Adrenal gland (tissue), 12 donors: ENCODE data around the gene ARPC5L. TPM values are rescaled to one million over a fixed set of nuclear protein-coding genes. Genes with fewer than 3 reads are reported as not detected.

ENCODE experiments used
- DNase-seq, 7 donors: peaks; one replicate each; pipeline ENCODE4 v3.0.0-alpha.2; 2019 to 2020
- H3K27ac ChIP-seq, 5 donors: fragments of 200-600 bp; sonication (generic) in 4 of 5; 1 replicate in 3 of 5; 2 replicates in 2 of 5; pipeline versions ENCODE4 v1.5.1 to v1.8.0; 2016 to 2020; ENCODE audit warnings: mild to moderate bottlenecking in 1 of 5
- H3K27me3 ChIP-seq: fragments of 200-600 bp; 2 replicates; pipeline ENCODE4 v1.8.0; 2021
- H3K36me3 ChIP-seq, 2 donors: fragments of 200-600 bp; replicated peaks in 1 of 2; 1 replicate in 1 of 2; 2 replicates in 1 of 2; pipeline versions ENCODE4 v1.5.1 to v1.8.0; 2018 to 2022
- H3K4me1 ChIP-seq, 2 donors: fragments of 200-600 bp; replicated peaks in 1 of 2; 1 replicate in 1 of 2; 2 replicates in 1 of 2; pipeline versions ENCODE4 v1.5.1 to v1.8.0; 2018 to 2021
- H3K4me3 ChIP-seq, 4 donors: fragments of 200-600 bp; sonication (generic) in 3 of 4; one replicate each; pipeline ENCODE4 v1.5.1; 2016 to 2018
- H3K9me3 ChIP-seq, 3 donors: fragments of 200-600 bp; sonication (generic) in 1 of 3; replicated peaks in 1 of 3; 1 replicate in 2 of 3; 2 replicates in 1 of 3; pipeline versions ENCODE4 v1.5.1 to v1.8.0; 2016 to 2021
- CTCF ChIP-seq, 6 experiments: fragments of 450-650 bp in 4 of 6; fragments of 200-600 bp in 2 of 6; sonication (generic) in 1 of 6; IDR thresholded peaks; 1 replicate in 5 of 6; 2 replicates in 1 of 6; pipeline versions ENCODE4 v1.5.1 to v1.8.0; 2016 to 2021; ENCODE audit warnings: antibody characterized with exemption in 6 of 6, mild to moderate bottlenecking in 2 of 6, moderate library complexity in 1 of 6
- POLR2A ChIP-seq, 2 donors: fragments of 450-650 bp; IDR thresholded peaks; one replicate each; pipeline ENCODE4 v1.6.1; 2017; ENCODE audit warnings: antibody characterized with exemption in 2 of 2, mild to moderate bottlenecking in 2 of 2, moderate library complexity in 1 of 2
- WGBS, 4 donors: extraction: QIAGEN DNeasy Blood & Tissue Kit in 2 of 4; methylation state at CpG; one replicate each; pipeline versions ENCODE4 v1.1.5 to v1.1.7; 2013 to 2017; 5-methylcytosine and 5-hydroxymethylcytosine counted together
- intact Hi-C, 2 donors: fragments of 100-400 bp; cut with DNase I; formaldehyde crosslinking; loops; one replicate each; pipeline versions ENCODE4 v1.14.1 to v1.15.0; 2022 to 2023
- polyA plus RNA-seq, 3 donors: library from polyadenylated mRNA; stranded (reverse); fragments of 200-250 nt in 2 of 3; fragments of 350-450 nt in 1 of 3; fragmentation: Illumina TruSeq in 1 of 3; extraction: RNeasy Lipid Tissue Mini Kit (QIAGEN cat#74804) in 1 of 3; gene quantifications; one replicate each; pipeline ENCODE4 v1.2.3, GENCODE V29; 2013 to 2014
- total RNA-seq, 9 donors: library from RNA; depleted of rRNA in 4 of 9; stranded (reverse); fragments of >200 nt in 4 of 9; fragments of 120-200 nt in 1 of 9; fragmentation: NEBNext Ultra II Directional in 1 of 9; extraction: Animal tissue kit (Norgen Biotek cat#: 25700) in 1 of 9; gene quantifications; one replicate each; pipeline versions ENCODE4 v1.1.0 to v1.2.4, GENCODE V29; 2013 to 2023
- donor health status: healthy with polysubstance abuse.
- donor health status: Bipolar disorder and iron deficiency.
- donor health status: DM: yes; HTN: yes; CAD: no.
- donor health status: DM: no; HTN: no; CAD: no.
- donor health status: DM: no; HTN: no; CAD: no.
- donor health status: DM: yes; HTN: yes; CAD: no.

ARPC5L gene
- total and polyA plus RNA-seq, 12 donors = 20.7 to 97.6 (median 38.3) TPM

- TF ChIP-seq CTCF (IDR thresholded peaks at IDR 0.05) (no peak), POLR2A (IDR thresholded peaks at IDR 0.05) (no peak)
- Histone ChIP-seq H3K36me3 (peaks cover 0 to 90% of the 10 kb centered on the region in 2 donors), H3K4me3 (no peak overlapping the region), H3K27me3 (no peaks in the 10 kb centered on the region), H3K9me3 (no peaks in the 10 kb centered on the region), H3K27ac (no peak overlapping the region), H3K4me1 (peaks cover 13 to 14% of the 10 kb centered on the region in 2 donors)
- intact Hi-C loops = no loop called here
- DNase-seq = no peak
- WGBS, 4 donors = 91 to 96% (median 94%) methylated on average over 15 to 16 of the region's 16 CpGs
Measured at GRCh38 chr9:124881138-124881743, 19.3 kb downstream of the ARPC5L start.

GRCh38 chr9:124882231-124882630, 20.3 kb downstream of the ARPC5L start:
- TF ChIP-seq POLR2A (IDR thresholded peaks at IDR 0.05) (no peak), CTCF (IDR thresholded peaks at IDR 0.05) (no peak)
- Histone ChIP-seq H3K27me3 (no peaks in the 10 kb centered on the region), H3K27ac (no peak overlapping the region), H3K9me3 (no peaks in the 10 kb centered on the region), H3K4me1 (peaks cover 13% of the 10 kb centered on the region in 2 donors), H3K4me3 (no peak overlapping the region), H3K36me3 (peaks cover 0 to 84% of the 10 kb centered on the region in 2 donors)
- intact Hi-C loops = no loop called here
- 75 to 80% (median 77%) methylated on average over 8 to 13 of the region's 13 CpGs for WGBS, 4 donors
- DNase-seq = no peak

GRCh38 chr9:124884376-124884775, 22.4 kb downstream of the ARPC5L start:
- WGBS, 4 donors = 82 to 91% (median 86%) methylated on average over 4 of the region's 4 CpGs
- no peak overlapping the region for H3K27ac ChIP-seq
- intact Hi-C loops = no loop called here
- no peaks in the 10 kb centered on the region for H3K9me3 ChIP-seq
- peaks cover 0 to 87% of the 10 kb centered on the region in 2 donors for H3K36me3 ChIP-seq
- DNase-seq = no peak
- H3K27me3 ChIP-seq = no peaks in the 10 kb centered on the region
- no peak for TF ChIP-seq POLR2A (IDR thresholded peaks at IDR 0.05)
- no peak for TF ChIP-seq CTCF (IDR thresholded peaks at IDR 0.05)
- H3K4me1 ChIP-seq = no peaks in the 10 kb centered on the region
- no peak overlapping the region for H3K4me3 ChIP-seq

GRCh38 chr9:124885551-124885950, 23.6 kb downstream of the ARPC5L start:
- H3K27ac ChIP-seq = no peak overlapping the region
- no peaks in the 10 kb centered on the region for H3K4me1 ChIP-seq
- peaks cover 0 to 86% of the 10 kb centered on the region in 2 donors for H3K36me3 ChIP-seq
- DNase-seq = no peak
- no peaks in the 10 kb centered on the region for H3K27me3 ChIP-seq
- intact Hi-C loops = no loop called here
- no peak for TF ChIP-seq POLR2A (IDR thresholded peaks at IDR 0.05)
- TF ChIP-seq CTCF (IDR thresholded peaks at IDR 0.05) = no peak
- H3K9me3 ChIP-seq = no peaks in the 10 kb centered on the region
- no peak overlapping the region for H3K4me3 ChIP-seq
- WGBS, 4 donors = 93 to 98% (median 96%) methylated on average over 4 of the region's 4 CpGs
